ENCODE results near the gene MLYCD.

Gene MLYCD

GRCh38 chr16:83915081-83915480 is 16.2 kb downstream of the MLYCD start:
- DNase-seq: no peak
- no peak overlapping the region for H3K27ac ChIP-seq (ENCODE audit: insufficient read depth in 1 of 2, low read depth in 1 of 2, low read length in 2 of 2, poor library complexity in 1 of 2, severe bottlenecking in 2 of 2)
- H3K27me3 ChIP-seq (replicated peaks in 2 of 5; ENCODE audit: control insufficient read depth in 4 of 5, insufficient read depth in 5 of 5, low read length in 4 of 5): no peaks in the 10 kb centered on the region
- CTCF ChIA-PET: interaction anchor here (0.9 to 1.2 kb wide), 2 partner anchors 12 to 617 kb away, joined by 3 read pairs; no protein-coding TSS in a partner anchor
- no peak overlapping the region for H3K4me3 ChIP-seq (ENCODE audit: control insufficient read depth in 1 of 7, extremely low read depth in 1 of 7, insufficient read depth in 4 of 7, low read depth in 2 of 7, low read length in 6 of 7)
- WGBS (ENCODE audit: insufficient coverage): 97% methylated on average over 19 of the region's 22 CpGs
- no peaks in the 10 kb centered on the region for H3K4me1 ChIP-seq (ENCODE audit: control extremely low read depth in 1 of 4, control insufficient read depth in 4 of 4, insufficient read depth in 4 of 4, low read length in 3 of 4)
- H3K36me3 ChIP-seq (ENCODE audit: control insufficient read depth in 4 of 4, insufficient read depth in 4 of 4, low read length in 3 of 4): peaks cover 27 to 84% (median 60%) of the 10 kb centered on the region in 4 experiments
- POLR2A ChIA-PET: interaction anchor here (0.6 kb wide), 1 partner anchor 198 kb away, joined by 3 read pairs; no protein-coding TSS in a partner anchor
- H3K9me3 ChIP-seq (ENCODE audit: control extremely low read depth in 1 of 5, control insufficient read depth in 4 of 5, insufficient read depth in 2 of 5, low read depth in 1 of 5, low read length in 4 of 5): no peaks in the 10 kb centered on the region

DNA sequence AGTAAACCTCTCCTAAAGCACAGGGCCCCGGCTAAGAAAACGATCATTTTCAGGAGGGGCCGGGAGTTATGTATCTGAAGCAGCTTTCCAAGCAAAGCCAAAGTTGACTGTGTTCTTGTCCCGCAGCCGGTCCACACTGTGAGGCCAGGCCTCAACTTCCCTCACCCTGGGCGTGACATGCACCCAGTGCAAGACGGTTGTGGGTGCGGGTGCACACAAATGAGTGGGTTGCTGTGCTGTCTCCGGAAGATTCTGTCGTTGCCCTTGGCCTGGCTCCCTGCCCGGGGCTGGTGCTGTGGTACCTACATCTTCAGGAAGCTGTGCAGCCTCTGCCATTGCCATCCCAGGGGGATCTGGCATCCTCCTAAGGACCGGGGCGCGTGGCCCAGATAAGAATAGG is 16.6 kb downstream of the MLYCD start:
- DNase-seq: no peak
- POLR2A ChIA-PET: interaction anchor here (0.6 kb wide), 1 partner anchor 197 kb away, joined by 3 read pairs; no protein-coding TSS in a partner anchor
- Histone ChIP-seq H3K27me3 (replicated peaks in 2 of 5; ENCODE audit: control insufficient read depth in 4 of 5, insufficient read depth in 5 of 5, low read length in 4 of 5) (no peaks in the 10 kb centered on the region), H3K4me1 (ENCODE audit: control extremely low read depth in 1 of 4, control insufficient read depth in 4 of 4, insufficient read depth in 4 of 4, low read length in 3 of 4) (no peaks in the 10 kb centered on the region), H3K4me3 (ENCODE audit: control insufficient read depth in 1 of 7, extremely low read depth in 1 of 7, insufficient read depth in 4 of 7, low read depth in 2 of 7, low read length in 6 of 7) (no peak overlapping the region), H3K9me3 (ENCODE audit: control extremely low read depth in 1 of 5, control insufficient read depth in 4 of 5, insufficient read depth in 2 of 5, low read depth in 1 of 5, low read length in 4 of 5) (no peaks in the 10 kb centered on the region), H3K36me3 (ENCODE audit: control insufficient read depth in 4 of 4, insufficient read depth in 4 of 4, low read length in 3 of 4) (peaks cover 27 to 84% (median 61%) of the 10 kb centered on the region in 4 experiments), H3K27ac (ENCODE audit: insufficient read depth in 1 of 2, low read depth in 1 of 2, low read length in 2 of 2, poor library complexity in 1 of 2, severe bottlenecking in 2 of 2) (no peak overlapping the region)
- 96% methylated on average over 14 of the region's 14 CpGs for WGBS (ENCODE audit: insufficient coverage)
- CTCF ChIA-PET: interaction anchor here (0.9 to 1.2 kb wide), 2 partner anchors 11 to 617 kb away, joined by 3 read pairs; no protein-coding TSS in a partner anchor

DNA sequence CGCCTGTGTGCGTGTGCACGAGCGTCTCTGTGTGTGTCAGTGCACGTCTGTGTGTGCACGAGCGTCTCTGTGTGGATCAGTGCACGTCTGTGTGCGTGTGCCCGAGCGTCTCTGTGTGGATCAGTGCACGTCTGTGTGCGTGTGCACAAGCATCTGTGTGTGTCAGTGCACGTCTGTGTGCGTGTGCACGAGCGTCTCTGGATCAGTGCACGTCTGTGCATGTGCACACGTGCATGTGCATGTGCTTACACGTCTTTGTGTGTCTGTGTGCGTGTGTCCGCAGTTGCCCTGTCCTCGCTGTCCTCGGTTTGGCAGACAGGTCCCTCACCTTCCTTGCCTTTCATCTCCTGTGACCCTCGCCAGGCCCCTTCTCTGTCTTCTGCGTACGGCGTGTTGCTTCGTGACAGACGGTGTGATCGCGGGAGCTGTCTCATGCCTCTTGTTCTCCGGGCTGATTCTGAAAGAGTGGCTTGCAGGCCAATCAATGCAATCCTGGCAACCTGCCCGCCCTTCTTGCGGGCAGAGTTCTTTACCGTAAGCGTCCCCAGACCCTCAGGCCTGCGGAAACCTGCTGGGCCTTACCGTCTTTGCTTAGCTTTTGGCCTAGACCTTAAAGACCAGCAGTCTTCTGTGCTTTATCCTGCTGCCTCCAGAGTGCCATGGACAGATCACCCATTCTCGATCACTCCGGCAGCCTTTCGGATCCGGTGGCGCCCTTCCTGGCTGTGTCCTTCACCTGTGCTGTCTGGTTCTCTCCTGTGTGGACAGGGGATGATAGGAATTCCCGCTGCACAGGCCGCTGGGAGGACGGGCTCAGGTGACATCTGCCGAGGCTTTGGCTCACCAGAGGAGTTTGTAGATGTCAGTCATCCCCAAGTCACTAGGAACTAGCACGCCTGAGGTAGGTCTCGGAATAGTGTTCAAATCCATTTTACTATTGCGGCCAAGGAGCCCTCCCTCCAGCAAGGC is 18.5 kb downstream of the MLYCD start:
- H3K4me3 ChIP-seq (ENCODE audit: control insufficient read depth in 1 of 7, extremely low read depth in 1 of 7, insufficient read depth in 4 of 7, low read depth in 2 of 7, low read length in 6 of 7): no peak overlapping the region
- H3K4me1 ChIP-seq (ENCODE audit: control extremely low read depth in 1 of 4, control insufficient read depth in 4 of 4, insufficient read depth in 4 of 4, low read length in 3 of 4): no peaks in the 10 kb centered on the region
- no peaks in the 10 kb centered on the region for H3K9me3 ChIP-seq (ENCODE audit: control extremely low read depth in 1 of 5, control insufficient read depth in 4 of 5, insufficient read depth in 2 of 5, low read depth in 1 of 5, low read length in 4 of 5)
- peaks cover 27 to 74% (median 51%) of the 10 kb centered on the region in 4 experiments for H3K36me3 ChIP-seq (ENCODE audit: control insufficient read depth in 4 of 4, insufficient read depth in 4 of 4, low read length in 3 of 4)
- DNase-seq: no peak
- 98% methylated on average over 49 of the region's 51 CpGs for WGBS (ENCODE audit: insufficient coverage)
- POLR2A ChIA-PET: no interaction called here
- H3K27ac ChIP-seq (ENCODE audit: insufficient read depth in 1 of 2, low read depth in 1 of 2, low read length in 2 of 2, poor library complexity in 1 of 2, severe bottlenecking in 2 of 2): no peak overlapping the region
- CTCF ChIA-PET: no interaction called here
- H3K27me3 ChIP-seq (replicated peaks in 2 of 5; ENCODE audit: control insufficient read depth in 4 of 5, insufficient read depth in 5 of 5, low read length in 4 of 5): no peaks in the 10 kb centered on the region

DNA sequence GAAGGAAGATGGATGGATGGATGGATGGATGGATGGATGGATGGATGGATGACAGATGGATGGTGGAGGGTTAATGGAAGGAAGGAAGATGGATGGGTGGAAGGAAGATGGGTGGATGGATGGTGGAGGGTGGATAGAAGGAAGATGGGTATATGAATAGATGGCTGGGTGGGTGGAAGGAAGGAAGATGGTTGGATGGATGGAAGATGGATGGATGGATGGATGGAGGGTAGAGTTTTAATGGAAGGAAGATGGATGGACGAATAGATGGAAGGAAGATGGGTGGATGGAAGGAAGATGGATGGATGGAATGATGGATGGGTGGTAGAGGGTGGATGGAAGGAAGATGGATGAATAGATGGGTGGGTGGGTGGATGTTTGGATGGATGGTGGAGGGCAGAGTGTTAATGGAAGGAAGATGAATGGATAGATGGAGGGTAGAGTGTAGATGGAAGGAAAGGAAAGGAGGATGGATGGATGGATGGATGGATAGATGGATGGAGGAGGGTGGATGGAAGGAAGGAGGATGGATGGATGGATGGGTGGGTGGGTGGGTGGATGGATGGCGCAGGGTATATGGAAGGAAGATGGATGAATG is 22.1 kb downstream of the MLYCD start:
- 100% methylated on average over 1 of the region's 2 CpGs for WGBS (ENCODE audit: insufficient coverage)
- POLR2A ChIA-PET: no interaction called here
- H3K27ac ChIP-seq (ENCODE audit: insufficient read depth in 1 of 2, low read depth in 1 of 2, low read length in 2 of 2, poor library complexity in 1 of 2, severe bottlenecking in 2 of 2): no peak overlapping the region

DNA sequence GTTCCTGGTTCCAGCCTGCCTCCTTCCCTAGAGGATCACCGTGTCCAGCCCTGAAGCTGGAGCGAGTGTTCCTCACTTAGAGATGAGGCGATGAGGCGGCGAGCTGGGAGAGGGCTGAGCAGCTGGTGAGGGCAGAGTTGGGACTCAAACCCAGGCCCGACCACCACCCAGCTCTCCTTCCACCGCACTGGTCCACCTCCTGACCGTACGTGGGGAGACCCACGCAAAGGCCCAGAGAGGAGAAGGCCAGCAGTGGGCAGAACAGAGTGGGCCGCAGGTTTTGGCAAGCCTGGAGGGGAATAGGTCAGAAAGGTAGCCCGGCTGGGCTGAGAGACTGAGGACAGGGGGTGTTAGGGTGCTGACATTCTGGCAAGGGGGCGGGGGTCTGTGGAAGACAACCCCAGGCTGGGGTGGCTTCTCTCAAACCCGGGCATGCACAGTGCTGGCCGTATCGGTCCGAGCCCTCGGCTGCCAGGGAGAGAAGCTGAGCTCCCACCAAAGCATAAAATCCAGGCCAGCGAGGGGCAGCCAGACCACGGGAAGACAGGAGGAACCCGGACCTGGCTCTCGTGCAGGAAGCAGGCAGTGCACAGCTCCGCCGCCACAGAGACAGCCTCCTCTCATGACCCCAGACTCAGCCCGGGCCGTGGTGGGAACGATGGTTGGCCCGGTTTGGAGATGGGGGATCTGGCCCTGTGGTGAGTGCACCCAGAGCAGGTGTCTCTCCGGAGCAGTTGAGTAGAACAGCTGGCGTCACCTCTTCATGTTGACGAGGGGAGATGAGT is 24.9 kb downstream of the MLYCD start:
- H3K27ac ChIP-seq (ENCODE audit: insufficient read depth in 1 of 2, low read depth in 1 of 2, low read length in 2 of 2, poor library complexity in 1 of 2, severe bottlenecking in 2 of 2): no peak overlapping the region
- H3K4me1 ChIP-seq (ENCODE audit: control extremely low read depth in 1 of 4, control insufficient read depth in 4 of 4, insufficient read depth in 4 of 4, low read length in 3 of 4): no peaks in the 10 kb centered on the region
- POLR2A ChIA-PET: no interaction called here
- H3K9me3 ChIP-seq (ENCODE audit: control extremely low read depth in 1 of 5, control insufficient read depth in 4 of 5, insufficient read depth in 2 of 5, low read depth in 1 of 5, low read length in 4 of 5): no peaks in the 10 kb centered on the region
- H3K27me3 ChIP-seq (replicated peaks in 2 of 5; ENCODE audit: control insufficient read depth in 4 of 5, insufficient read depth in 5 of 5, low read length in 4 of 5): no peaks in the 10 kb centered on the region
- WGBS (ENCODE audit: insufficient coverage): 96% methylated on average over 27 of the region's 31 CpGs
- no peak for DNase-seq
- no peak overlapping the region for H3K4me3 ChIP-seq (ENCODE audit: control insufficient read depth in 1 of 7, extremely low read depth in 1 of 7, insufficient read depth in 4 of 7, low read depth in 2 of 7, low read length in 6 of 7)
- peaks cover 10 to 33% (median 24%) of the 10 kb centered on the region in 4 experiments for H3K36me3 ChIP-seq (ENCODE audit: control insufficient read depth in 4 of 4, insufficient read depth in 4 of 4, low read length in 3 of 4)
- CTCF ChIA-PET: interaction anchor here (0.9 to 1.4 kb wide), 3 partner anchors 10 to 142 kb away, joined by 3 to 4 read pairs (median 3); no protein-coding TSS in a partner anchor

More for the DNA sequence above, 22.1 kb downstream of the MLYCD start:
- no peaks in the 10 kb centered on the region for H3K27me3 ChIP-seq (replicated peaks in 2 of 5; ENCODE audit: control insufficient read depth in 4 of 5, insufficient read depth in 5 of 5, low read length in 4 of 5)
- CTCF ChIA-PET: no interaction called here
- peaks cover 19 to 55% (median 36%) of the 10 kb centered on the region in 4 experiments for H3K36me3 ChIP-seq (ENCODE audit: control insufficient read depth in 4 of 4, insufficient read depth in 4 of 4, low read length in 3 of 4)
- no peaks in the 10 kb centered on the region for H3K9me3 ChIP-seq (ENCODE audit: control extremely low read depth in 1 of 5, control insufficient read depth in 4 of 5, insufficient read depth in 2 of 5, low read depth in 1 of 5, low read length in 4 of 5)
- H3K4me1 ChIP-seq (ENCODE audit: control extremely low read depth in 1 of 4, control insufficient read depth in 4 of 4, insufficient read depth in 4 of 4, low read length in 3 of 4): no peaks in the 10 kb centered on the region
- DNase-seq: no peak
- H3K4me3 ChIP-seq (ENCODE audit: control insufficient read depth in 1 of 7, extremely low read depth in 1 of 7, insufficient read depth in 4 of 7, low read depth in 2 of 7, low read length in 6 of 7): no peak overlapping the region

- POLR2A ChIA-PET: no interaction called here
- H3K36me3 ChIP-seq (ENCODE audit: control insufficient read depth in 4 of 4, insufficient read depth in 4 of 4, low read length in 3 of 4): peaks cover 3 to 25% (median 16%) of the 10 kb centered on the region in 4 experiments
- 96% methylated on average over 13 of the region's 13 CpGs for WGBS (ENCODE audit: insufficient coverage)
Measured at GRCh38 chr16:83924686-83925085, 25.8 kb downstream of the MLYCD start.

More at GRCh38 chr16:83924686-83925085, 25.8 kb downstream of the MLYCD start:
- Histone ChIP-seq H3K4me1 (ENCODE audit: control extremely low read depth in 1 of 4, control insufficient read depth in 4 of 4, insufficient read depth in 4 of 4, low read length in 3 of 4) (no peaks in the 10 kb centered on the region), H3K9me3 (ENCODE audit: control extremely low read depth in 1 of 5, control insufficient read depth in 4 of 5, insufficient read depth in 2 of 5, low read depth in 1 of 5, low read length in 4 of 5) (no peaks in the 10 kb centered on the region), H3K27me3 (replicated peaks in 2 of 5; ENCODE audit: control insufficient read depth in 4 of 5, insufficient read depth in 5 of 5, low read length in 4 of 5) (no peaks in the 10 kb centered on the region), H3K4me3 (ENCODE audit: control insufficient read depth in 1 of 7, extremely low read depth in 1 of 7, insufficient read depth in 4 of 7, low read depth in 2 of 7, low read length in 6 of 7) (no peak overlapping the region), H3K27ac (ENCODE audit: insufficient read depth in 1 of 2, low read depth in 1 of 2, low read length in 2 of 2, poor library complexity in 1 of 2, severe bottlenecking in 2 of 2) (no peak overlapping the region)
- no peak for DNase-seq
- CTCF ChIA-PET: interaction anchor here (1.2 to 1.4 kb wide), 2 partner anchors 11 to 12 kb away, joined by 3 read pairs; no protein-coding TSS in a partner anchor
